Stimulated activated CD8-positive, alpha-beta memory T cell treated with anti-CD3 and anti-CD28 coated beads, Interleukin-7, amount 100 ng/mL, for 24 hours (primary cell): ENCODE data around the gene XXYLT1.

ENCODE experiments used
- DNase-seq: peaks from one replicate; pipeline ENCODE4 v3.0.0-alpha.2; 2020; ENCODE audit warnings: low read depth

Gene XXYLT1

GRCh38 chr3:195266428-195266827, 4.5 kb downstream of the XXYLT1 start:
- DNase-seq: no peak

DNA sequence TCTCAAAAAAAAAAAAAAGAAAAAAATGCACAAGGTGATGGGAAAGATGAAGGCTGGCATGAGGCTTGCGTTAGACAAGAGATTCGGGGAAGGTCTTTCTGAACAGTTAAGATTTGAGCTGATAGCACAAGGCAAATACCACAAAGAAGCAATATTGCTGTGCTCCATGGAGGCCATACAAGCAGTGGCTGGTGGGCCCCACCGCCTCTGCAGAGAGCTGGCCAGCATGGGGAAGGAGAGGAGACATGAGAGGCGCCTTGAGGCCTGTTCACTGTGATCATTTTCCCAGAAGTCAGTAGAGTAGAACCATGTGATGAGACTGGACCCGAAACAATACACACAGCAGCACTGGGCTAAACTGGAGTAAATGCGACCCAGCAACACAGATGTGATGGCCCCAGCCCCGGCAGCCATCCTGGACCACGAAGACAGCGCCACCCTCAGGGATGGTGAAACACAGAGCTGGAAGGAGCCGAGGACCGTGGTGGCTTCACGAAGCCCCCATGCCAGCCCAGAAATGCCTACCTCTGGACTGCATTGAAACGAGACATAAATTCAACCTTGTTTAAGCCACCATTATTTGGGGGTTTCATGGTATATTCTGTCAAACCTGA, 5.5 kb downstream of the XXYLT1 start:
- no peak for DNase-seq

- DNase-seq: no peak
Measured at GRCh38 chr3:195263925-195264600, 6.9 kb downstream of the XXYLT1 start.

- DNase-seq: no peak
Measured at GRCh38 chr3:195263193-195263924, 7.6 kb downstream of the XXYLT1 start.

- DNase-seq: no peak
Measured at GRCh38 chr3:195261925-195262324, 9.0 kb downstream of the XXYLT1 start.

DNA sequence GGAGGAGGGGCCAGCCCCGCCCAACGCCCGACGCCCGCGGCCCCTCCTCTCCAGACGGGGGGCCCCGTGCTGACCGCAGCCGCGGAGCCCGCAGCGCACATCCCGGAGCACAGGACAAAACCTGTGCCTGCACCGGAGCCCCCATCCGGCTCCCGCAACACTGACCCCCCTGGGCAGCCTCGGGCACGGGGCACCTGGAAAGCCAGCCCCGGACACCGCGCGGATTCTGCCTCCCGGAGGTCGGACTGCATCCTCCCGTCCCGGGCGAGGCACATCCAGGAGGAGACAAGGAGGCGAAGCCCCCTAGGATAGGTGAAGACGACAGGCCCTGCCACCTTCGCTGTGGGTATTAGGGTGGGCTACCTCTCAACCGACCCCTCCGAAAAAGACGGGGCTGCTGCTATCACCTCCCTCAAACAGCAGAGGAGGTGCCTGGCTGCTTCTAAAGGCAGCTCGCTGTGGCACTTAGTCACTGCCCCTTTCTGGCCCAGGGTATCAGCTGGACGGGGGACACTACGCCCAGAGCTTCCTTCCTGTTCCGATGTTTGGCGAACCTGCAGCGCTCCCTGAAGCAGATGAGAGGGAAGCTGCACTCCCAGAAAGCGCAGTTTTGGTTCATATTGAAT, 10.6 kb downstream of the XXYLT1 start:
- no peak for DNase-seq

GRCh38 chr3:195259475-195260279, 11.3 kb downstream of the XXYLT1 start:
- peak; percentile 78 for DNase-seq

DNA sequence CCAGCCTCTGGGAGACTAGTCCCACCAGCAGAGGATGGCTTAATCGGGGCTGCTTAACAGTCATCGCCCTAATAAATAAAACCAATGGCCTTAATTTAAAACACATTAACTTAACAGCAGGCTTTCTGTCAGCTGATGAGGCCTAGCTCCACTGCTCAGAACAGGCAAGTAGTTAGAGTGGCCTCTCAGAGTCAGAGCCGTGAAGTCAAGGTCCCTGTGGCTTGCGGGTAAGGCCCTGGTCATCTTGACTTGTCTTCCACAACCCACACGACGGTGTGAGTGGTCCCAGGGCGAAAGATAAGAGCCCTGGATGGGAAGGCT, 11.8 kb downstream of the XXYLT1 start:
- no peak for DNase-seq

- DNase-seq: no peak
Measured at GRCh38 chr3:195258449-195259153, 12.4 kb downstream of the XXYLT1 start.

- no peak for DNase-seq
Measured at GRCh38 chr3:195257454-195258448, 13.2 kb downstream of the XXYLT1 start.

GRCh38 chr3:195256639-195257453, 14.1 kb downstream of the XXYLT1 start:
- DNase-seq: no peak

GRCh38 chr3:195255571-195256501, 15.1 kb downstream of the XXYLT1 start:
- DNase-seq: no peak

DNA sequence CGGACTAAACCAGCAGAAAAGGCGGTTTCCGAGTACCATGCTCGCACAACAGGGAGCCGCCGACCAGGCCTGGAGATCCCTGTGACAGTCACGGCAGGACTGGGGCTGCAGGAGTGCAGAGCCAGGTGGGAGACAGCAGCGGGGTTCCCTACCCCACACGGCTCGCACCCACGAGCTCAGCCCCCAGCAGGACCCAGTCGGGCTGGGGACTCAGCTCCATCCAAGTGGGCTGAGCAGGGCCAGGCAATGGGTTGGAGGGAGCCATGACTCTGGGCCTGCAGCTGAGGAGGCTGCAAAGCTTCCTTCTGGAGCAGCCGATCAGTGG, 15.8 kb downstream of the XXYLT1 start:
- DNase-seq: no peak

DNA sequence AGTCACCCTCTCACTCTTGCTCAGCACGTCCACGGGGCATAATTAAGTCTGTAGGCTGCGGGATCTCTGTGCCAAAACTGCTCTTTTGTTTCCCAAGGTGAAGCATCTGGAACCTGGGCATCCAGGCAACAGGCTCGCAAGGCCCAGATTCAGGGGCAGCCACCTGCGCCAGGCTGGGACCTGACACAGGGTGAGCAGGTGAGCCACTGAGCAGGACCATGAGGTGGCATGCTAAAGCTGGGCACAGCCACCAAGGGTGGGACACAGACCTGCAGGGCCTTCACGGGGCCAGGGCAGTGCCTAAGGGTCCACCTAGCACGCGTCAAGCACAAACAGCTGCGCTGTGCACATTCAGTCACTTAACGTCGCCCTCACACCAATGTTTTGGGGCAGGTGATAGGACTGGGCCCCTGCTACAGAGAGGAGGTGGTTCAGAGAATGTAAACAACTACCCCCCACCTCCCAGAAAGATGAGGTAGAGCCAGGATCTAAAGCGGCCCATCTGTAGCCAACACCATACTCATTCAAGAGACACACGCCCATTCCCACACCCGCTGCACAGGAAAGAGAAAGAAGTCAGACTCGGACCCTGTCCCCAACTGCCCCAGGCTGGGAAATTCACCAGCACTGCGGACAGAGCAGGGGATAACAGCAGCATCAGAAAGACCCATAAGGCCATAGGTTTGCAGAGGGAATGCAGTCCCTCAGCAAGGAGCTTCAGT, 16.3 kb downstream of the XXYLT1 start:
- DNase-seq: no peak

- no peak for DNase-seq
Measured at GRCh38 chr3:195253923-195254432, 17.0 kb downstream of the XXYLT1 start.

- no peak for DNase-seq
Measured at GRCh38 chr3:195251336-195252065, 19.5 kb downstream of the XXYLT1 start.
